HepG2 (cell line): ENCODE measurements around the gene HES7. TPM values are rescaled to one million over a fixed set of nuclear protein-coding genes. Genes with fewer than 3 reads are reported as not detected.

Source experiments
- ATAC-seq: fragments of 200-7000 bp; cut with Tn5 transposase; 3 replicates; pipeline ENCODE4 v1.9.1; 2020; ENCODE audit warnings: mild to moderate bottlenecking, moderate library complexity
- BruUV-seq: library from RNA; stranded (reverse); fragments of 400-500 nt; replicated peaks from 2 replicates; lab custom pipeline; 2021; lab: Mats Ljungman, UMichigan
- CTCF ChIA-PET: fragments of 300-600 bp; formaldehyde crosslinking; extraction: SDS; loops from one replicate; lab custom pipeline; 2021; ENCODE audit warnings: low total read pairs, inconsistent platforms, low intra/inter-chr PET ratio; lab: Yijun Ruan, JAX
- POLR2A ChIA-PET: fragments of 350-600 bp; sonication (Branson Sonifier 250); formaldehyde crosslinking; loops from one replicate; lab custom pipeline; 2020; ENCODE audit warnings: antibody characterized with exemption, inconsistent platforms; lab: Yijun Ruan, JAX
- DNase-seq: peaks from one replicate; pipeline ENCODE4 v3.0.0-alpha.2; 2015; ENCODE audit warnings: low spot score
- FAIRE-seq: peaks from 3 replicates; lab custom pipeline; 2011; peaks lifted over from hg19 to GRCh38; lab: Jason Lieb, UNC
- H2AFZ ChIP-seq: one replicate; pipeline ENCODE4 v1.6.1; 2011; ENCODE audit warnings: low read length, inconsistent platforms
- H3K27ac ChIP-seq: fragments of 300-600 bp; 3 replicates; pipeline ENCODE4 v1.8.0; 2011; ENCODE audit warnings: mixed run types, mild to moderate bottlenecking, mixed read lengths, low read length, inconsistent platforms; ENCODE audit not compliant: insufficient read depth; ENCODE audit errors: extremely low read length
- H3K27me3 ChIP-seq, 2 experiments: fragments of 200-600 bp in 1 of 2; 2 replicates in 1 of 2; 3 replicates in 1 of 2; pipeline versions ENCODE4 v1.6.0 to v1.8.0; 2011; ENCODE audit warnings: low read length in 2 of 2, mild to moderate bottlenecking in 2 of 2, moderate library complexity in 2 of 2, inconsistent platforms in 1 of 2; ENCODE audit not compliant: insufficient read depth in 2 of 2, control insufficient read depth in 1 of 2
- H3K36me3 ChIP-seq, 2 experiments: fragments of 200-600 bp in 1 of 2; replicated peaks in 1 of 2; 2 replicates in 1 of 2; 3 replicates in 1 of 2; pipeline versions ENCODE4 v1.5.1 to v1.8.0; 2011; ENCODE audit warnings: low read length in 2 of 2, inconsistent platforms in 1 of 2; ENCODE audit not compliant: insufficient read depth in 2 of 2, control insufficient read depth in 1 of 2
- H3K4me1 ChIP-seq: 2 replicates; pipeline ENCODE4 v1.5.1; 2012; ENCODE audit warnings: low read length, inconsistent platforms; ENCODE audit not compliant: insufficient read depth
- H3K4me2 ChIP-seq: 2 replicates; pipeline ENCODE4 v1.6.0; 2011; ENCODE audit warnings: low read depth, low read length, inconsistent platforms
- H3K4me3 ChIP-seq, 3 experiments: fragments of 200-600 bp in 1 of 3; sonication (generic), shearing (Covaris generic) in 1 of 3; replicated peaks in 1 of 3; 2 replicates each; pipeline ENCODE4 v1.5.1; 2011 to 2016; ENCODE audit warnings: low read length in 3 of 3, inconsistent platforms in 2 of 3, low read depth in 2 of 3, mild to moderate bottlenecking in 2 of 3, control low read depth in 1 of 3, mixed read lengths in 1 of 3; ENCODE audit not compliant: insufficient read depth in 1 of 3
- H3K79me2 ChIP-seq: one replicate; pipeline ENCODE4 v1.6.1; 2011; ENCODE audit warnings: low read length, inconsistent platforms; ENCODE audit not compliant: insufficient read depth
- H3K9ac ChIP-seq: 2 replicates; pipeline ENCODE4 v1.6.0; 2011; ENCODE audit warnings: mild to moderate bottlenecking, low read depth, low read length, inconsistent platforms; ENCODE audit not compliant: insufficient read depth
- H3K9me3 ChIP-seq: 2 replicates; pipeline ENCODE4 v1.5.1; 2012; ENCODE audit warnings: mild to moderate bottlenecking, low read length
- H4K20me1 ChIP-seq: 2 replicates; pipeline ENCODE4 v1.6.0; 2011; ENCODE audit warnings: inconsistent platforms, mild to moderate bottlenecking, low read length, moderate library complexity; ENCODE audit not compliant: insufficient read depth
- CEBPB ChIP-seq: IDR thresholded peaks from 2 replicates; pipeline ENCODE4 v1.6.1; 2011; ENCODE audit warnings: low read depth, low read length, improper control_type of control experiment, borderline replicate concordance
- CHCHD3 ChIP-seq: sonication (generic); formaldehyde crosslinking; IDR thresholded peaks from 2 replicates; pipeline ENCODE4 v1.8.0; 2022; ENCODE audit warnings: mild to moderate bottlenecking, missing genetic modification reagents, moderate library complexity
- NFATC3 ChIP-seq: sonication (generic); formaldehyde crosslinking; IDR thresholded peaks from 2 replicates; pipeline ENCODE4 v1.5.1; 2020; ENCODE audit warnings: mild to moderate bottlenecking, missing genetic modification reagents
- NKX3-1 ChIP-seq: sonication (generic); formaldehyde crosslinking; IDR thresholded peaks from 2 replicates; pipeline ENCODE4 v1.5.0; 2020; ENCODE audit warnings: missing genetic modification reagents
- PBX3 ChIP-seq: sonication (generic); formaldehyde crosslinking; IDR thresholded peaks from 2 replicates; pipeline ENCODE4 v1.8.1; 2023; ENCODE audit warnings: missing genetic modification reagents, inconsistent platforms, borderline replicate concordance
- PTBP1 ChIP-seq: fragments of 200-400 bp; formaldehyde crosslinking; IDR thresholded peaks from 2 replicates; pipeline ENCODE4 v1.6.1; 2018; ENCODE audit warnings: low read length, low read depth; ENCODE audit not compliant: poor library complexity, severe bottlenecking
- ZBTB34 ChIP-seq: sonication (generic); formaldehyde crosslinking; IDR thresholded peaks from 2 replicates; pipeline ENCODE4 v1.8.0; 2022; ENCODE audit warnings: mild to moderate bottlenecking, missing genetic modification reagents
- ZFP1 ChIP-seq: IDR thresholded peaks from 2 replicates; pipeline ENCODE4 v1.6.1; 2016
- ZGPAT ChIP-seq: IDR thresholded peaks from 2 replicates; pipeline ENCODE4 v1.6.1; 2016; ENCODE audit warnings: mild to moderate bottlenecking
- ZNF263 ChIP-seq: sonication (generic); formaldehyde crosslinking; IDR thresholded peaks from 2 replicates; pipeline ENCODE4 v1.4.0; 2020; ENCODE audit warnings: missing genetic modification reagents
- ZNF513 ChIP-seq: sonication (generic); formaldehyde crosslinking; conservative IDR thresholded peaks from 2 replicates; pipeline ENCODE4 v1.5.0; 2020; ENCODE audit warnings: missing genetic modification reagents
- ZNF761 ChIP-seq: sonication (generic); formaldehyde crosslinking; conservative IDR thresholded peaks from 2 replicates; pipeline ENCODE4 v1.4.0; 2020; ENCODE audit warnings: mild to moderate bottlenecking, missing genetic modification reagents
- ZNF839 ChIP-seq: sonication (generic); formaldehyde crosslinking; IDR thresholded peaks from 2 replicates; pipeline ENCODE4 v1.4.0; 2020; ENCODE audit warnings: missing genetic modification reagents, mild to moderate bottlenecking, borderline replicate concordance
- WGBS: methylation state at CpG from one replicate; pipeline ENCODE4 v1.1.6; 2017; ENCODE audit warnings: low lambda C conversion rate; 5-methylcytosine and 5-hydroxymethylcytosine counted together
- in situ Hi-C: cut with HindIII; loops from 2 replicates; pipeline ENCODE4 v1.10.0; 2017; ENCODE audit warnings: low pct_unique_long_range_greater_than_20kb; ENCODE audit not compliant: extremely low pct_ligation_motif_present
- intact Hi-C: fragments of 100-400 bp; cut with micrococcal nuclease; formaldehyde crosslinking; loops from one replicate; pipeline ENCODE4 v1.10.0; 2022; ENCODE audit not compliant: unreplicated experiment
- polyA plus RNA-seq, 8 experiments: library from polyadenylated mRNA; depleted of rRNA in 3 of 8; stranded (reverse) in 7 of 8; unstranded in 1 of 8; fragments of >200 nt; fragmentation: Illumina TruSeq in 4 of 8; extraction: Trizol in 4 of 8; gene quantifications; 2 replicates each; pipeline versions ENCODE4 v1.2.1 to v1.2.3, GENCODE V29; 2011 to 2016; ENCODE audit warnings: low read depth in 4 of 8, missing spikeins in 1 of 8, mixed read lengths in 1 of 8; ENCODE audit not compliant: insufficient read depth in 1 of 8
- total RNA-seq, 5 experiments: library from RNA; depleted of rRNA; stranded (reverse); fragments of >200 nt; fragmentation: Illumina TruSeq; extraction: Trizol; gene quantifications; 2 replicates each; pipeline ENCODE4 v1.2.3, GENCODE V29; 2016; ENCODE audit warnings: low read depth in 1 of 5

HES7 gene
- total and polyA plus RNA-seq, 2 of the 13 experiments (the other 11 are each of a cell fraction or from before 2014, with no cell fraction given): not detected

GRCh38 chr17:8084250-8084649 lies 39.7 kb downstream of the HES7 start:
- Histone ChIP-seq H4K20me1 (no peaks in the 10 kb centered on the region), H3K4me2 (no peak overlapping the region), H3K9me3 (no peaks in the 10 kb centered on the region), H3K36me3 (no peaks in the 10 kb centered on the region), H3K27ac (no peak overlapping the region), H3K4me1 (peaks cover 19% of the 10 kb centered on the region), H3K27me3 (peaks cover 9 to 51% of the 10 kb centered on the region in 2 experiments; a peak in 4 of 5 replicates), H3K4me3 (no peak overlapping the region), H3K9ac (no peak overlapping the region), H3K79me2 (no peaks in the 10 kb centered on the region)
- in situ Hi-C loops: no loop called here
- ATAC-seq: no peak
- CTCF ChIA-PET: no interaction called here
- 27% methylated on average over 6 of the region's 6 CpGs for WGBS
- TF ChIP-seq CEBPB: 0 out of 2 replicates have a peak, but pooled peaks have one; percentile 7
- TF ChIP-seq ZNF263 (CRISPR knock-in tag): peak; percentile 78; the same call in 1 of the 2 replicates
- no peak for TF ChIP-seq ZBTB34 (CRISPR knock-in tag)
- TF ChIP-seq, all 625 proteins: peak for 2
- no TSS peak for BruUV-seq
- no peak for DNase-seq
- intact Hi-C loops: loop anchor here (5.0 kb wide), 1 partner anchor 33 kb away; the partner anchor contains the start of gene ALOXE3
- POLR2A ChIA-PET: no interaction called here
- no peak overlapping the region for H2AFZ ChIP-seq
- no peak for FAIRE-seq

- no peaks in the 10 kb centered on the region for H3K79me2 ChIP-seq
- H3K27me3 ChIP-seq: peaks cover 7 to 46% of the 10 kb centered on the region in 2 experiments; a peak in 4 of 5 replicates
- H3K4me3 ChIP-seq: no peak overlapping the region
- H3K9me3 ChIP-seq: no peaks in the 10 kb centered on the region
- CTCF ChIA-PET: interaction anchor here (1.3 kb wide), 1 partner anchor 28 kb away, joined by 4 read pairs; no protein-coding TSS in a partner anchor
- no peaks in the 10 kb centered on the region for H4K20me1 ChIP-seq
- no peak overlapping the region for H3K4me2 ChIP-seq
- in situ Hi-C loops (no loop called here), intact Hi-C loops (loop anchor here (5.0 kb wide), 1 partner anchor 35 kb away; the partner anchor contains the start of gene ALOXE3)
- no peak overlapping the region for H2AFZ ChIP-seq
- no TSS peak for BruUV-seq
- DNase-seq (no peak), ATAC-seq (no peak), FAIRE-seq (no peak)
- H3K9ac ChIP-seq: no peak overlapping the region
- H3K36me3 ChIP-seq: no peaks in the 10 kb centered on the region
- peaks cover 24% of the 10 kb centered on the region for H3K4me1 ChIP-seq
- POLR2A ChIA-PET: no interaction called here
- H3K27ac ChIP-seq: no peak overlapping the region
- 87% methylated on average over 10 of the region's 10 CpGs for WGBS
- TF ChIP-seq ZNF761 (CRISPR knock-in tag): no peak
- TF ChIP-seq ZFP1: no peak
- no peak for TF ChIP-seq PTBP1
- TF ChIP-seq NFATC3 (CRISPR knock-in tag): no peak
- TF ChIP-seq ZNF513 (CRISPR knock-in tag): no peak
- TF ChIP-seq ZGPAT (CRISPR knock-in tag): no peak
- TF ChIP-seq PBX3: no peak
- no peak for TF ChIP-seq ZNF839 (CRISPR knock-in tag)
- TF ChIP-seq CHCHD3 (CRISPR knock-in tag): no peak
- no peak for TF ChIP-seq NKX3-1 (CRISPR knock-in tag)
Observed at GRCh38 chr17:8082292-8082691, 41.6 kb downstream of the HES7 start.
